ENCODE data around the gene CCND3. TPM values are rescaled to one million over a fixed set of nuclear protein-coding genes. Genes with fewer than 3 reads are reported as not detected.

The CCND3 gene
- total and polyA plus RNA-seq, 2 experiments from 2014 or later = 19.7 to 30.9 TPM

DNA sequence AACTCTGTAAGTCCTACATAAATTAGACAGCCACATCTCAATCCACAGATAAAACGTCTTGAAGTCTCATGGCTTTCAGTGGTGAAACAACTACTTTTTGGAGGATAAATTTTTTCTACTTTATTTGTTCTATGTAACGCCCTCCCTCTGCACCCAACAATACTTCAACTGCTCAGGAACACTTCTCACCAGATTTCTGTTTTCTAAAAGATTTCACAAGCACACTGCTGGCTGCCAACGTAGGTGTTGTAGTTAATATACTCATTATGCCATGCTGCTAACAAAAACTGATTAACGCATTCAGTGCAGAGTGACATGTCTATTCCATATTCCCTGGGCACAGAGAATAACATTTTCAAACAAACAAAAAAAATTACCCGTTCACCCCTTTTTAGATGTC lies 56.7 kb downstream of the CCND3 start:
- DNase-seq (ENCODE audit: low spot score) = no peak
- Mint-ChIP-seq H3K36me3 (ENCODE audit: low read depth) (peaks cover 4% of the 10 kb centered on the region; the same call in 1 of the 3 replicates), H3K4me1 (peaks cover 11% of the 10 kb centered on the region; the same call in 2 of the 3 replicates), H3K9me3 (no peaks in the 10 kb centered on the region), H3K27ac (no peak overlapping the region; the same call in 1 of the 2 replicates), H3K4me3 (no peak overlapping the region), H3K27me3 (ENCODE audit: insufficient read depth, low read depth, poor library complexity) (no peaks in the 10 kb centered on the region)
- Histone ChIP-seq H3K36me3 (ENCODE audit: insufficient read depth) (no peaks in the 10 kb centered on the region), H4K20me1 (replicated peaks; ENCODE audit: insufficient read depth) (no peaks in the 10 kb centered on the region; the same call in 1 of the 2 replicates), H3K4me2 (no peak overlapping the region), H3F3A (replicated peaks; ENCODE audit: low read depth) (no peaks in the 10 kb centered on the region), H3K9me2 (ENCODE audit: insufficient read depth) (no peaks in the 10 kb centered on the region), H3K27me3 (ENCODE audit: insufficient read depth) (no peaks in the 10 kb centered on the region), H3K4me3 (no peak overlapping the region), H3K4me1 (ENCODE audit: insufficient read depth) (peaks cover 12% of the 10 kb centered on the region; the same call in 1 of the 2 replicates), H3K27ac (ENCODE audit: low read depth) (no peak overlapping the region), H3K79me2 (replicated peaks; ENCODE audit: insufficient read depth) (peaks cover 30% of the 10 kb centered on the region), H2AFZ (no peak overlapping the region)
- ATAC-seq = no peak
- TF ChIP-seq STAT1 (IDR thresholded peaks at IDR 0.05; ENCODE audit: unreplicated experiment) (no peak), ZNF331 (CRISPR knock-in tag; IDR thresholded peaks at IDR 0.05; ENCODE audit: low read depth) (no peak), JUNB (IDR thresholded peaks at IDR 0.05; ENCODE audit: unreplicated experiment) (no peak), EZH2phosphoT487 (IDR thresholded peaks at IDR 0.05; ENCODE audit: unreplicated experiment) (no peak), NANOG (IDR thresholded peaks at IDR 0.05; ENCODE audit: borderline replicate concordance) (no peak)
- TF ChIP-seq, protein P1, sequence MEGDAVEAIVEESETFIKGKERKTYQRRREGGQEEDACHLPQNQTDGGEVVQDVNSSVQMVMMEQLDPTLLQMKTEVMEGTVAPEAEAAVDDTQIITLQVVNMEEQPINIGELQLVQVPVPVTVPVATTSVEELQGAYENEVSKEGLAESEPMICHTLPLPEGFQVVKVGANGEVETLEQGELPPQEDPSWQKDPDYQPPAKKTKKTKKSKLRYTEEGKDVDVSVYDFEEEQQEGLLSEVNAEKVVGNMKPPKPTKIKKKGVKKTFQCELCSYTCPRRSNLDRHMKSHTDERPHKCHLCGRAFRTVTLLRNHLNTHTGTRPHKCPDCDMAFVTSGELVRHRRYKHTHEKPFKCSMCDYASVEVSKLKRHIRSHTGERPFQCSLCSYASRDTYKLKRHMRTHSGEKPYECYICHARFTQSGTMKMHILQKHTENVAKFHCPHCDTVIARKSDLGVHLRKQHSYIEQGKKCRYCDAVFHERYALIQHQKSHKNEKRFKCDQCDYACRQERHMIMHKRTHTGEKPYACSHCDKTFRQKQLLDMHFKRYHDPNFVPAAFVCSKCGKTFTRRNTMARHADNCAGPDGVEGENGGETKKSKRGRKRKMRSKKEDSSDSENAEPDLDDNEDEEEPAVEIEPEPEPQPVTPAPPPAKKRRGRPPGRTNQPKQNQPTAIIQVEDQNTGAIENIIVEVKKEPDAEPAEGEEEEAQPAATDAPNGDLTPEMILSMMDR (conservative IDR thresholded peaks at IDR 0.05; ENCODE audit: low read depth in 2 of 2) = no peak
- TF ChIP-seq, protein P2, sequence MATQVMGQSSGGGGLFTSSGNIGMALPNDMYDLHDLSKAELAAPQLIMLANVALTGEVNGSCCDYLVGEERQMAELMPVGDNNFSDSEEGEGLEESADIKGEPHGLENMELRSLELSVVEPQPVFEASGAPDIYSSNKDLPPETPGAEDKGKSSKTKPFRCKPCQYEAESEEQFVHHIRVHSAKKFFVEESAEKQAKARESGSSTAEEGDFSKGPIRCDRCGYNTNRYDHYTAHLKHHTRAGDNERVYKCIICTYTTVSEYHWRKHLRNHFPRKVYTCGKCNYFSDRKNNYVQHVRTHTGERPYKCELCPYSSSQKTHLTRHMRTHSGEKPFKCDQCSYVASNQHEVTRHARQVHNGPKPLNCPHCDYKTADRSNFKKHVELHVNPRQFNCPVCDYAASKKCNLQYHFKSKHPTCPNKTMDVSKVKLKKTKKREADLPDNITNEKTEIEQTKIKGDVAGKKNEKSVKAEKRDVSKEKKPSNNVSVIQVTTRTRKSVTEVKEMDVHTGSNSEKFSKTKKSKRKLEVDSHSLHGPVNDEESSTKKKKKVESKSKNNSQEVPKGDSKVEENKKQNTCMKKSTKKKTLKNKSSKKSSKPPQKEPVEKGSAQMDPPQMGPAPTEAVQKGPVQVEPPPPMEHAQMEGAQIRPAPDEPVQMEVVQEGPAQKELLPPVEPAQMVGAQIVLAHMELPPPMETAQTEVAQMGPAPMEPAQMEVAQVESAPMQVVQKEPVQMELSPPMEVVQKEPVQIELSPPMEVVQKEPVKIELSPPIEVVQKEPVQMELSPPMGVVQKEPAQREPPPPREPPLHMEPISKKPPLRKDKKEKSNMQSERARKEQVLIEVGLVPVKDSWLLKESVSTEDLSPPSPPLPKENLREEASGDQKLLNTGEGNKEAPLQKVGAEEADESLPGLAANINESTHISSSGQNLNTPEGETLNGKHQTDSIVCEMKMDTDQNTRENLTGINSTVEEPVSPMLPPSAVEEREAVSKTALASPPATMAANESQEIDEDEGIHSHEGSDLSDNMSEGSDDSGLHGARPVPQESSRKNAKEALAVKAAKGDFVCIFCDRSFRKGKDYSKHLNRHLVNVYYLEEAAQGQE (IDR thresholded peaks at IDR 0.05; ENCODE audit: unreplicated experiment) = no peak
- TF ChIP-seq, protein P3, sequence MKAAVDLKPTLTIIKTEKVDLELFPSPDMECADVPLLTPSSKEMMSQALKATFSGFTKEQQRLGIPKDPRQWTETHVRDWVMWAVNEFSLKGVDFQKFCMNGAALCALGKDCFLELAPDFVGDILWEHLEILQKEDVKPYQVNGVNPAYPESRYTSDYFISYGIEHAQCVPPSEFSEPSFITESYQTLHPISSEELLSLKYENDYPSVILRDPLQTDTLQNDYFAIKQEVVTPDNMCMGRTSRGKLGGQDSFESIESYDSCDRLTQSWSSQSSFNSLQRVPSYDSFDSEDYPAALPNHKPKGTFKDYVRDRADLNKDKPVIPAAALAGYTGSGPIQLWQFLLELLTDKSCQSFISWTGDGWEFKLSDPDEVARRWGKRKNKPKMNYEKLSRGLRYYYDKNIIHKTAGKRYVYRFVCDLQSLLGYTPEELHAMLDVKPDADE (IDR thresholded peaks at IDR 0.05) = no peak

Small RNA genes lying within 50 kb of the gene (small RNA-seq; reads per million reads assigned to genes)
- not detected for gene RF00019 (ENCODE audit: low replicate concordance)

Other genes with a start within 250 kb of the CCND3 start
- 1.7 and 4.3 TPM in 2 replicates for gene TFEB, start 206.2 kb downstream of the CCND3 start, total RNA-seq (2014; rRNA removed; shearing (Covaris generic))
- gene TFEB, start 206.2 kb downstream of the CCND3 start, polyA plus RNA-seq (2016; fragmentation: Nextera tagmentation; extraction: Ambion mirVana) = 1.1 and 1.3 TPM in 2 replicates
- gene PGC, start 194.4 kb downstream of the CCND3 start, total RNA-seq (2014; rRNA removed; shearing (Covaris generic)) = not detected in 2 replicates
- not detected in 2 replicates for gene PGC, start 194.4 kb downstream of the CCND3 start, polyA plus RNA-seq (2016; fragmentation: Nextera tagmentation; extraction: Ambion mirVana)
- gene FRS3, start 161.9 kb downstream of the CCND3 start, total RNA-seq (2014; rRNA removed; shearing (Covaris generic)) = 3.3 and 4.9 TPM in 2 replicates
- 1.3 and 2.0 TPM in 2 replicates for gene FRS3, start 161.9 kb downstream of the CCND3 start, polyA plus RNA-seq (2016; fragmentation: Nextera tagmentation; extraction: Ambion mirVana)
- gene PRICKLE4, start 161.0 kb downstream of the CCND3 start, total RNA-seq (2014; rRNA removed; shearing (Covaris generic)) = 0.66 and 0.89 TPM in 2 replicates
- 0.42 and 0.48 TPM in 2 replicates for gene PRICKLE4, start 161.0 kb downstream of the CCND3 start, polyA plus RNA-seq (2016; fragmentation: Nextera tagmentation; extraction: Ambion mirVana)
- gene TOMM6, start 154.1 kb downstream of the CCND3 start, total RNA-seq (2014; rRNA removed; shearing (Covaris generic)) = 180 and 195 TPM in 2 replicates
- 357 and 372 TPM in 2 replicates for gene TOMM6, start 154.1 kb downstream of the CCND3 start, polyA plus RNA-seq (2016; fragmentation: Nextera tagmentation; extraction: Ambion mirVana)
- gene USP49, start 46.4 kb downstream of the CCND3 start, total RNA-seq (2014; rRNA removed; shearing (Covaris generic)) = 20.2 and 21.5 TPM in 2 replicates
- 5.3 and 5.9 TPM in 2 replicates for gene USP49, start 46.4 kb downstream of the CCND3 start, polyA plus RNA-seq (2016; fragmentation: Nextera tagmentation; extraction: Ambion mirVana)
- gene MED20, start 20.7 kb downstream of the CCND3 start, total RNA-seq (2014; rRNA removed; shearing (Covaris generic)) = 39.3 and 47.2 TPM in 2 replicates
- gene MED20, start 20.7 kb downstream of the CCND3 start, polyA plus RNA-seq (2016; fragmentation: Nextera tagmentation; extraction: Ambion mirVana) = 18.1 and 20.1 TPM in 2 replicates
- gene BYSL, start 20.3 kb downstream of the CCND3 start, total RNA-seq (2014; rRNA removed; shearing (Covaris generic)) = 32.7 and 33.7 TPM in 2 replicates
- 30.3 and 35.3 TPM in 2 replicates for gene BYSL, start 20.3 kb downstream of the CCND3 start, polyA plus RNA-seq (2016; fragmentation: Nextera tagmentation; extraction: Ambion mirVana)
- gene TAF8, start 108.7 kb upstream of the CCND3 start, total RNA-seq (2014; rRNA removed; shearing (Covaris generic)) = 26.5 and 30.6 TPM in 2 replicates
- 18.7 and 19.1 TPM in 2 replicates for gene TAF8, start 108.7 kb upstream of the CCND3 start, polyA plus RNA-seq (2016; fragmentation: Nextera tagmentation; extraction: Ambion mirVana)
- 40.9 and 48.3 TPM in 2 replicates for gene C6orf132, start 200.8 kb upstream of the CCND3 start, total RNA-seq (2014; rRNA removed; shearing (Covaris generic))
- 22.2 and 24.3 TPM in 2 replicates for gene C6orf132, start 200.8 kb upstream of the CCND3 start, polyA plus RNA-seq (2016; fragmentation: Nextera tagmentation; extraction: Ambion mirVana)
- 4.0 and 5.2 TPM in 2 replicates for gene GUCA1A, start 231.6 kb upstream of the CCND3 start, total RNA-seq (2014; rRNA removed; shearing (Covaris generic))
- 9.1 and 10.6 TPM in 2 replicates for gene GUCA1A, start 231.6 kb upstream of the CCND3 start, polyA plus RNA-seq (2016; fragmentation: Nextera tagmentation; extraction: Ambion mirVana)